ENCODE measurements around the gene FA2H.

DNA sequence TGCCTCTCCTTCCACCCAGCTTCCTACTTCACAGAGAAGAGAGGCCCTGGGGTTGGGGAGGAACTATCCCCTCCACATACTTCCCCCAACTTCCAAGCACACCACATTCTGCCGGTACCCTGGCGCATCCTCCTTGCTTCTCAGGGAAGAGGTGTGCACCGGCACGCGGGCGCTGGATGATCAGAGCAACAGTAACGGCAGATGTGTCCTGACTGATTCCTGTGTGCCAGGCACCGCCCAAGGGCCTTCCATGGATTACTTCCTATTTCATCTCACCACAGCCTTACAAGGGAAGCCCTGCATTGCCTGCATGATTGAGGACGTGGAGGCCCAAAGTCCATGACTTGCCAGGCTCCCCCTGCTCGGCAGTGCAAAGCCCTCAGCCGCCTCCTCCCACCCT lies 52.9 kb downstream of the FA2H start:
- TF ChIP-seq, protein P1, sequence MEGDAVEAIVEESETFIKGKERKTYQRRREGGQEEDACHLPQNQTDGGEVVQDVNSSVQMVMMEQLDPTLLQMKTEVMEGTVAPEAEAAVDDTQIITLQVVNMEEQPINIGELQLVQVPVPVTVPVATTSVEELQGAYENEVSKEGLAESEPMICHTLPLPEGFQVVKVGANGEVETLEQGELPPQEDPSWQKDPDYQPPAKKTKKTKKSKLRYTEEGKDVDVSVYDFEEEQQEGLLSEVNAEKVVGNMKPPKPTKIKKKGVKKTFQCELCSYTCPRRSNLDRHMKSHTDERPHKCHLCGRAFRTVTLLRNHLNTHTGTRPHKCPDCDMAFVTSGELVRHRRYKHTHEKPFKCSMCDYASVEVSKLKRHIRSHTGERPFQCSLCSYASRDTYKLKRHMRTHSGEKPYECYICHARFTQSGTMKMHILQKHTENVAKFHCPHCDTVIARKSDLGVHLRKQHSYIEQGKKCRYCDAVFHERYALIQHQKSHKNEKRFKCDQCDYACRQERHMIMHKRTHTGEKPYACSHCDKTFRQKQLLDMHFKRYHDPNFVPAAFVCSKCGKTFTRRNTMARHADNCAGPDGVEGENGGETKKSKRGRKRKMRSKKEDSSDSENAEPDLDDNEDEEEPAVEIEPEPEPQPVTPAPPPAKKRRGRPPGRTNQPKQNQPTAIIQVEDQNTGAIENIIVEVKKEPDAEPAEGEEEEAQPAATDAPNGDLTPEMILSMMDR (IDR thresholded peaks at IDR 0.05), result no peak
- TF ChIP-seq, protein P2, sequence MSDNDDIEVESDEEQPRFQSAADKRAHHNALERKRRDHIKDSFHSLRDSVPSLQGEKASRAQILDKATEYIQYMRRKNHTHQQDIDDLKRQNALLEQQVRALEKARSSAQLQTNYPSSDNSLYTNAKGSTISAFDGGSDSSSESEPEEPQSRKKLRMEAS (IDR thresholded peaks at IDR 0.05), result no peak
- TF ChIP-seq, protein P3, sequence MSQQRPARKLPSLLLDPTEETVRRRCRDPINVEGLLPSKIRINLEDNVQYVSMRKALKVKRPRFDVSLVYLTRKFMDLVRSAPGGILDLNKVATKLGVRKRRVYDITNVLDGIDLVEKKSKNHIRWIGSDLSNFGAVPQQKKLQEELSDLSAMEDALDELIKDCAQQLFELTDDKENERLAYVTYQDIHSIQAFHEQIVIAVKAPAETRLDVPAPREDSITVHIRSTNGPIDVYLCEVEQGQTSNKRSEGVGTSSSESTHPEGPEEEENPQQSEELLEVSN (IDR thresholded peaks at IDR 0.05; ENCODE audit: borderline replicate concordance, low read depth), result no peak
- TF ChIP-seq MAFK (IDR thresholded peaks at IDR 0.05; ENCODE audit: partially characterized antibody), result no peak
- no peak for TF ChIP-seq EHMT2 (IDR thresholded peaks at IDR 0.05; ENCODE audit: low read depth)
- TF ChIP-seq KDM5A (IDR thresholded peaks at IDR 0.05), result no peak
- no peak for TF ChIP-seq POLR2A (IDR thresholded peaks at IDR 0.05; ENCODE audit: low read length)
- no peak for TF ChIP-seq CEBPB (IDR thresholded peaks at IDR 0.05)
- no peak for TF ChIP-seq ESRRA (IDR thresholded peaks at IDR 0.05; ENCODE audit: borderline replicate concordance, low read length)
